ENCODE results near the gene RPP40. TPM values are rescaled to one million over a fixed set of nuclear protein-coding genes. Genes with fewer than 3 reads are reported as not detected.

RPP40 gene
- total RNA-seq, 1 experiment from 2014 or later: 34.8 TPM

DNA sequence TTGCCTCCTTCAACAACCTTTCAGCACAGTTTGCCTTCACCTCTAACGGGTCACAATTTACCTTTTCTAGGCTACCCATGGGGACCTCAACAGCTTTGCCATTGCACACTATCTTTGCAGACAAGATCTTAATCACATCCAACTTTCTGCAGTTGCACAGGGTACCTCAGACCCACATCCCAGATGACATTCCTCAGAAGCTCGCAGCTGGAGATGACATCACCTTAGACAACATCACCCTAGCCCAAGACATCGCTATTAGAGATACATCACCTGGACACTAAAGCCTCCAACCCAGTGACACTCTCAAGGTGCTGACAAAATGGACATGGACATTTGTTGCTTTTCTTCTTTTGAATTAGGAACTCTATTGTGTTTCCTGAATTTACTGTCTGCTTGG lies 38.6 kb upstream of the RPP40 start:
- intact Hi-C loops (cut with micrococcal nuclease): no loop called here
- no TSS peak for BruUV-seq (replicated peaks)
- Mint-ChIP-seq H3K4me1 (ENCODE audit: insufficient read depth, unreplicated experiment) (no peaks in the 10 kb centered on the region), H3K27ac (ENCODE audit: low read depth, unreplicated experiment) (no peak overlapping the region), H3K27me3 (ENCODE audit: insufficient read depth, unreplicated experiment) (no peaks in the 10 kb centered on the region), H3K36me3 (ENCODE audit: insufficient read depth, unreplicated experiment) (no peaks in the 10 kb centered on the region), H3K4me3 (ENCODE audit: unreplicated experiment) (no peak overlapping the region), H3K9me3 (ENCODE audit: unreplicated experiment) (no peaks in the 10 kb centered on the region)
- DNase-seq (ENCODE audit: unreplicated experiment): no peak
- POLR2A ChIA-PET: no interaction called here
- CTCF ChIA-PET: no interaction called here
- TF ChIP-seq, protein P1, sequence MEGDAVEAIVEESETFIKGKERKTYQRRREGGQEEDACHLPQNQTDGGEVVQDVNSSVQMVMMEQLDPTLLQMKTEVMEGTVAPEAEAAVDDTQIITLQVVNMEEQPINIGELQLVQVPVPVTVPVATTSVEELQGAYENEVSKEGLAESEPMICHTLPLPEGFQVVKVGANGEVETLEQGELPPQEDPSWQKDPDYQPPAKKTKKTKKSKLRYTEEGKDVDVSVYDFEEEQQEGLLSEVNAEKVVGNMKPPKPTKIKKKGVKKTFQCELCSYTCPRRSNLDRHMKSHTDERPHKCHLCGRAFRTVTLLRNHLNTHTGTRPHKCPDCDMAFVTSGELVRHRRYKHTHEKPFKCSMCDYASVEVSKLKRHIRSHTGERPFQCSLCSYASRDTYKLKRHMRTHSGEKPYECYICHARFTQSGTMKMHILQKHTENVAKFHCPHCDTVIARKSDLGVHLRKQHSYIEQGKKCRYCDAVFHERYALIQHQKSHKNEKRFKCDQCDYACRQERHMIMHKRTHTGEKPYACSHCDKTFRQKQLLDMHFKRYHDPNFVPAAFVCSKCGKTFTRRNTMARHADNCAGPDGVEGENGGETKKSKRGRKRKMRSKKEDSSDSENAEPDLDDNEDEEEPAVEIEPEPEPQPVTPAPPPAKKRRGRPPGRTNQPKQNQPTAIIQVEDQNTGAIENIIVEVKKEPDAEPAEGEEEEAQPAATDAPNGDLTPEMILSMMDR (IDR thresholded peaks at IDR 0.05; ENCODE audit: unreplicated experiment): no peak

DNA sequence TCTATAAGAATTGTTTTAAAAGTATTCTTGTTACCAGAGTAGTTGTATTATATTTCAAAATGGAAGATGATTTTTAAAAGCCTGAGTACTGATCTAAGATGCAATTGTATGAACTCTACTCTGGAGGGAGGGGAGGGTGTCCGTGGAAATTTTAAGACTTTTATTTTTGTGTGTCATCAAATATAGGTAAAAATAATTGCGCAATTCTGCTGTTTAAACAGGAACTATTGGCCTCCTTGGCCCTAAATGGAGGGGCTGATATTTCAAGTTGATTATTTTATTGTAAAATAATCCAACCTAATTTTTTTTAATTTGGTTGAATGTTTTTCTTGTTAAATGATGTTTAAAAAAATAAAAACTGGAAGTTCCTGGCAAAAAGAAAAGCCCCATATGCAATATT lies 38.1 kb upstream of the RPP40 start:
- H3K4me3 Mint-ChIP-seq (ENCODE audit: unreplicated experiment): no peak overlapping the region
- no TSS peak for BruUV-seq (replicated peaks)
- H3K9me3 Mint-ChIP-seq (ENCODE audit: unreplicated experiment): no peaks in the 10 kb centered on the region
- intact Hi-C loops (cut with micrococcal nuclease): no loop called here
- ChIA-PET CTCF (interaction anchor here (1.4 kb wide), 1 partner anchor 12 kb away, joined by 4 read pairs; no protein-coding TSS in a partner anchor), POLR2A (interaction anchor here (1.5 kb wide), 1 partner anchor 11 kb away, joined by 5 read pairs; no protein-coding TSS in a partner anchor)
- H3K27me3 Mint-ChIP-seq (ENCODE audit: insufficient read depth, unreplicated experiment): no peaks in the 10 kb centered on the region
- H3K27ac Mint-ChIP-seq (ENCODE audit: low read depth, unreplicated experiment): no peak overlapping the region
- no peaks in the 10 kb centered on the region for H3K4me1 Mint-ChIP-seq (ENCODE audit: insufficient read depth, unreplicated experiment)
- no peaks in the 10 kb centered on the region for H3K36me3 Mint-ChIP-seq (ENCODE audit: insufficient read depth, unreplicated experiment)
- DNase-seq (ENCODE audit: unreplicated experiment): no peak
- TF ChIP-seq, protein P1 (IDR thresholded peaks at IDR 0.05; ENCODE audit: unreplicated experiment): no peak

DNA sequence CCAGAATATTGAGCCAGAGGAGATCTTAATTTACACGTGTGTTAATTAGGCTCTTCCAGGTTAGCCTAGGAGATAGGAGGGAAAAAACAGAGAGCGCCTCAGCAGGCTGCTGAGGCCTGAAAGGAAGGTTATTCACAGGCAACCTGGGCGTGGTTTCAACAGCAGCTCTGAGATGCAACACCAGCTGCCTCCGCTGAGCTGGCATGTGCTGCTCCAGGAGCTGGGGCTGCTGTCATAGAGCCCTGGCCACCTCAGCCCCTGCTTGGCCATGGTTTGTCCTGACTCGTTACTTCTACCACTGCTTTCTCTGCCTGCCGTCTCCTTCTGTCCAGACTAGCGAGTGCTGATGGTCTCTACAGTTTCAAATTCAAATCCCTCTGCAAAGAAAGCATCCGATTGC lies 32.4 kb upstream of the RPP40 start:
- Mint-ChIP-seq H3K27ac (ENCODE audit: low read depth, unreplicated experiment) (no peak overlapping the region), H3K9me3 (ENCODE audit: unreplicated experiment) (no peaks in the 10 kb centered on the region), H3K4me3 (ENCODE audit: unreplicated experiment) (no peak overlapping the region), H3K4me1 (ENCODE audit: insufficient read depth, unreplicated experiment) (peaks cover 6% of the 10 kb centered on the region), H3K36me3 (ENCODE audit: insufficient read depth, unreplicated experiment) (no peaks in the 10 kb centered on the region), H3K27me3 (ENCODE audit: insufficient read depth, unreplicated experiment) (no peaks in the 10 kb centered on the region)
- POLR2A ChIA-PET: interaction anchor here (0.8 to 1.3 kb wide), 3 partner anchors 10 to 36 kb away, joined by 3 to 4 read pairs (median 3); no protein-coding TSS in a partner anchor
- CTCF ChIA-PET: interaction anchor here (0.8 to 1.8 kb wide), 6 partner anchors 11 to 56 kb away, joined by 3 to 4 read pairs (median 3); no protein-coding TSS in a partner anchor
- no TSS peak for BruUV-seq (replicated peaks)
- TF ChIP-seq, protein P1 (IDR thresholded peaks at IDR 0.05; ENCODE audit: unreplicated experiment): no peak
- DNase-seq (ENCODE audit: unreplicated experiment): peak; percentile 63
- intact Hi-C loops (cut with micrococcal nuclease): no loop called here

DNA sequence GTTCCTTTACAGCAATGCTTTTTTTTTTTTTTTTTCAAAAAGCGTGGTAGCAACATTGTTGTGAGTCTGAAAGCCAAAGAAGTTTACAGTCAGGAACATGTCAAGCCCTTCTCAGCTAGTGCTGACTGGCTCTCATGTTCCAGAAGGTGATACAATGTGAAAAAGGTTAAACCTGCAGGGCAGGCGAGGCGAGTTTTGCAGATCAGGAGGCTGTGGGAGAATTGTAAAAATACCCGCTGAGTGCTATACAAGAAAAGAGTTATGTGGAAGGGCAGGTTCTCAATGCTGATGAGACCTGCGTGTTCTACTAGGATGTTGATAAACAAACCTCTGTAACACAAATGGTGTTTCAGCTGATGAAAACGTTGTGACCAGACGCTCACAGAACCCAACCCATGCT lies 30.9 kb upstream of the RPP40 start:
- CTCF ChIA-PET: interaction anchor here (0.6 to 1.8 kb wide), 2 partner anchors 30 to 267 kb away, joined by 4 to 5 read pairs; no protein-coding TSS in a partner anchor
- no peaks in the 10 kb centered on the region for H3K27me3 Mint-ChIP-seq (ENCODE audit: insufficient read depth, unreplicated experiment)
- intact Hi-C loops (cut with micrococcal nuclease): no loop called here

More for the DNA sequence above, 30.9 kb upstream of the RPP40 start:
- POLR2A ChIA-PET: no interaction called here
- BruUV-seq (replicated peaks): no TSS peak
- H3K36me3 Mint-ChIP-seq (ENCODE audit: insufficient read depth, unreplicated experiment): no peaks in the 10 kb centered on the region
- DNase-seq (ENCODE audit: unreplicated experiment): no peak
- no peak overlapping the region for H3K4me3 Mint-ChIP-seq (ENCODE audit: unreplicated experiment)
- H3K4me1 Mint-ChIP-seq (ENCODE audit: insufficient read depth, unreplicated experiment): peaks cover 6% of the 10 kb centered on the region
- H3K27ac Mint-ChIP-seq (ENCODE audit: low read depth, unreplicated experiment): no peak overlapping the region
- H3K9me3 Mint-ChIP-seq (ENCODE audit: unreplicated experiment): no peaks in the 10 kb centered on the region
- TF ChIP-seq, protein P1 (IDR thresholded peaks at IDR 0.05; ENCODE audit: unreplicated experiment): no peak

Data from MCF 10A (cell line).